ENCODE data around the gene MMP24.

GRCh38 chr20:35243986-35244385 lies 17.5 kb downstream of the MMP24 start:
- TF ChIP-seq CTCF (IDR thresholded peaks at IDR 0.05) (no peak), POLR2AphosphoS5 (IDR thresholded peaks at IDR 0.05; ENCODE audit: low read depth, low read length) (no peak)

Data from Panc1 (cell line).